PFSK-1 (cell line): Measurements from ENCODE around the gene SCN2B.

ENCODE experiments used
- POLR2AphosphoS5 ChIP-seq: IDR thresholded peaks from 2 replicates; pipeline ENCODE4 v1.6.1; 2012; ENCODE audit warnings: low read depth, mild to moderate bottlenecking, control low read depth, low read length, moderate library complexity
- TAF1 ChIP-seq: IDR thresholded peaks from 2 replicates; pipeline ENCODE4 v1.6.1; 2012; ENCODE audit warnings: low read length, control low read depth, borderline replicate concordance; ENCODE audit not compliant: insufficient read depth

GRCh38 chr11:118167253-118167652, 9.2 kb downstream of the SCN2B start:
- TF ChIP-seq TAF1, result no peak
- TF ChIP-seq POLR2AphosphoS5, result no peak
